ENCODE measurements around the gene MGA.

DNA sequence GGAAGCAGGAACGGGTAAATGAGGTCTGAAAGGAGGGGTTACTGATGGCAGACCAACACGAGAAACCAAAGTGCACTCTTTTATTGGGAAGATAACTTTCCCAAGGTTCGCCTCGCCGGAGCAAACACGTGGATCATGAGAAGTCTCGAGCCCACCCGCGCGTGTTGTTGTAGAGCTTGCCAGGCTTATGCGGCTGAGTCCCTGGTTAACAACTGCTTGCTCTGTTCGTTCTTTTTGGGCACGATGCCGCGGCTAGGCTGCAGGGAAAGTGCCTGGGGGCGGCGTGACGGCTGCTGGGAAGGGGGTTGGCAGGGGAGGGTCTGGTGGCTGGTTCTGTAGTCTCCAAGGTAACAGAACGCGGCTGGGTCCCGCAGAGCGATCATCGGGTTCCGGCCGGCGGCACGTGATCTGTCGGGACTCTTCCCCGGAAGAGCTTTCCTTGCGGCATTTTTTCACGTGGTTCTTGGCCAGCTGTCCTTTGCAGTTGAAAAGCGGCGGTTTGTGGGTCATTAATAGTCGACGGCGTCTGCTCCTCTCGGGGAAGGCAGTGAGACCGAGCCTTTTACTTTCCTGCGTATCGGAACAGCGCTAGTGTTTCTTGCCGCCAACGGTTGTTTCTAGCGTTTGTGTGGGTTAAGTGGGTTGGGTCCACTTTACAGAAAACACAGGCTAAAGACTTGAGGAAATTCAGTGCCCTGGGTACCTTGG, 1.5 kb downstream of the MGA start:
- TF ChIP-seq, protein P1, sequence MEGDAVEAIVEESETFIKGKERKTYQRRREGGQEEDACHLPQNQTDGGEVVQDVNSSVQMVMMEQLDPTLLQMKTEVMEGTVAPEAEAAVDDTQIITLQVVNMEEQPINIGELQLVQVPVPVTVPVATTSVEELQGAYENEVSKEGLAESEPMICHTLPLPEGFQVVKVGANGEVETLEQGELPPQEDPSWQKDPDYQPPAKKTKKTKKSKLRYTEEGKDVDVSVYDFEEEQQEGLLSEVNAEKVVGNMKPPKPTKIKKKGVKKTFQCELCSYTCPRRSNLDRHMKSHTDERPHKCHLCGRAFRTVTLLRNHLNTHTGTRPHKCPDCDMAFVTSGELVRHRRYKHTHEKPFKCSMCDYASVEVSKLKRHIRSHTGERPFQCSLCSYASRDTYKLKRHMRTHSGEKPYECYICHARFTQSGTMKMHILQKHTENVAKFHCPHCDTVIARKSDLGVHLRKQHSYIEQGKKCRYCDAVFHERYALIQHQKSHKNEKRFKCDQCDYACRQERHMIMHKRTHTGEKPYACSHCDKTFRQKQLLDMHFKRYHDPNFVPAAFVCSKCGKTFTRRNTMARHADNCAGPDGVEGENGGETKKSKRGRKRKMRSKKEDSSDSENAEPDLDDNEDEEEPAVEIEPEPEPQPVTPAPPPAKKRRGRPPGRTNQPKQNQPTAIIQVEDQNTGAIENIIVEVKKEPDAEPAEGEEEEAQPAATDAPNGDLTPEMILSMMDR (IDR thresholded peaks at IDR 0.05): no peak
- TF ChIP-seq POLR2A (IDR thresholded peaks at IDR 0.05): no peak
- TF ChIP-seq EP300 (IDR thresholded peaks at IDR 0.05): no peak

Measured in stomach (tissue), 4 donors.